ENCODE measurements around the gene PLCH1.

- no peak for TF ChIP-seq FOXK2 (IDR thresholded peaks at IDR 0.05)
- TF ChIP-seq PKNOX1 (IDR thresholded peaks at IDR 0.05) = no peak
- no peak for TF ChIP-seq ELF4 (IDR thresholded peaks at IDR 0.05)
- TF ChIP-seq SUZ12 (IDR thresholded peaks at IDR 0.05) = no peak
- TF ChIP-seq BHLHE40 (IDR thresholded peaks at IDR 0.05; ENCODE audit: borderline replicate concordance) = no peak
- no peak for TF ChIP-seq FOXA1 (IDR thresholded peaks at IDR 0.05)
These were observed 316.3 kb downstream of the PLCH1 start for GRCh38 chr3:155428563-155428962.
